Anterior cingulate cortex (tissue), 58 donors: ENCODE results near the gene AMBN.
"Not testable (repeated sequence)": the region's sequence is repeated elsewhere in the genome, so short reads cannot be mapped to it uniquely, and the experiment has no call there.

ENCODE experiments used
- DNase-seq, 58 donors: peaks; one replicate each; lab custom pipeline; 2025; lab: John Stamatoyannopoulos, UW

AMBN gene

DNA sequence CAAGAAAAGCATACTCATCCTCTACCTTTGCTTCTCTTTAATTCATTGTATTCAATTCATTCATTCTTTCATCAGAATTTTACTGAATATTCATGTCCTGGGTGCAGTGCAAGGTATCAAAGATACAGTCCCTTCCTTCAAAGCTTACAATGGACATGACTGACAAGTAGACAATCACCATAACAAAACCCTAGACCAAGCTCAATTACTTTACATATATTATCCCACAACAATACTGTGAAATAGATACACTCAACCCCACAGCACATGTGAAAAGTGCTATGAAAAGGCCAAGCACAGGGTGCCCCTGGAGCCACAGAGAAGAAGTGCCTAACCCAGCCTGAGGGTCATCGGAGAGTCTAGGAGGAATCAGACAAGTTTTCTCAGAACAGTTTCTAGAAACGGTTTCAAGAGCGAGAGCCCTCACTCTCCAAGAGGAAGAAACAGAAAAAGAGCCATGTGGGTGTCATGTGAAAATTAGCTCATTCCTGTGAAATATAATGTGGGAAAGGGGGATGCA lies 15.3 kb downstream of the AMBN start:
- no peak for DNase-seq

DNA sequence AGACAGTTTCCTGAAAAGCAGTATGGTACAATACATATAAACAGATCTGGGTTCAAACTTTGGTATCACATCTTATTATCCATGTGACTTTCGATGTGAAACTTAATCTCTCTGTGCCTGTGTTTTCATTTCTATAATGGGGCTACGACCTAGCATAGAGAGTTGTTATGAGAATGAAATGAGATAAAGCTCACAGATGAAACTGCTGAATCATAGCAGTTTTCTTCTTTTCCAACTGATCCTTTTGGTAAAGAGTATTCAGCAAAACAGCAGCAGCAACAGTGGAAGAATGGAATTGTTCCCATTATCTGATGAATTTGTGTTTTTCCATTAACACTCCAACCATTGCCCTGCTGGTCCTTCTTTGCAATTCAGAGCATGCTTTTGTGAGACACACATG lies 16.3 kb downstream of the AMBN start:
- no peak for DNase-seq

GRCh38 chr4:70613306-70614183 lies 21.5 kb downstream of the AMBN start:
- no peak for DNase-seq

DNA sequence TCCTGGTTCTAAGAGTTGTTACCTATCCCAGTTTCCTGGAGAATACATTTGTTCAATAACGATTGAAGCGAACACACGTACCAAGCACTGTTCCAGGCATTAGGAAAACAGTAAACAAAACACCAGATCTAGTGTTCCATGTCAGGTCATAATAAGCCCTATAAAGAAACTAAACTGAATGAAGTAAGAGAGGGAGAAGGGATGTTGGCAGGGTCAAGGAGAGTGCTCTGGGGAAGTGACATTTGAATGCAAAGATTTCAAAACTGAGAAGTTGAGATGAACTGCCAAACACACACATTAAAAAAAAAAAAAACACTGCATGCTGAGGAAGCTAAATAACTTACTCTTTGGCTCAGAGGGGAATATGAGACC lies 22.1 kb downstream of the AMBN start:
- DNase-seq = no peak

GRCh38 chr4:70619288-70619687 lies 27.2 kb downstream of the AMBN start:
- DNase-seq = no peak

DNA sequence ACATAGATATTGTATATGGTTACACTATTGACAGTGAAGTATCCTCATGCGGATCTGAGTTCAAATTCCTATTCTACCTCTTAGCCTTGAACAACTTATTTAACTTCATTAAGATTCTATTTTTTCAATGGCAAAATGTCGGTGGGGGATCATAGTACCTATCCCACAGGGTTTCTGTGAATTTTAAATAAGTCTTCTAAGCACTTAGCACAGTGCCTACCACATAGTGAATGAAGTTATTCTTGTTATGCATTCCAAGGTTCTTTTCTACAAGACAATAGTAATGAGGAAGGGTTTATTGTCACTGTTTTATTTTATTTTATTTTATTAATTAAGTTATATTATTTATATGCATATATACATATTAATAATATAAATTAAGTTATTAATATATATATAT lies 27.7 kb downstream of the AMBN start:
- DNase-seq = no peak

DNA sequence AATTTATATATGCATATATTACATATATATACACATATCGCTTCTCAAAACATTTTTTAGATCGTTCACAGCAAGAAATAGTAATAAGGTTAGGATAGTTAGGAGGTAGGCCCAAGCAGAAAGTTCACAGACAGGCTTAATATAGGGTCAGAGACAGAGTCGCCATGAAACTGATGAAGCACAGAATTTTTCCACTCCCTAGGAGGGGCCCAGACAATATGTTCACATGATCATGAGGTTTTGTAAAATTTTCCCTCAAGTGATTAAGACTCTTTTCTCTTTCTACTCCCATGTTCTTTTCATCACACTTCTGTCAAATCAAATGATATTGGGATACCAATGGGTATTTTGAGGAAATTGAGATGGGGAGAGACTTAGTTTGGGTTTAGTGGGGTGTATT lies 31.3 kb downstream of the AMBN start:
- DNase-seq = no peak

GRCh38 chr4:70624226-70624793 lies 32.3 kb downstream of the AMBN start:
- no peak for DNase-seq

DNA sequence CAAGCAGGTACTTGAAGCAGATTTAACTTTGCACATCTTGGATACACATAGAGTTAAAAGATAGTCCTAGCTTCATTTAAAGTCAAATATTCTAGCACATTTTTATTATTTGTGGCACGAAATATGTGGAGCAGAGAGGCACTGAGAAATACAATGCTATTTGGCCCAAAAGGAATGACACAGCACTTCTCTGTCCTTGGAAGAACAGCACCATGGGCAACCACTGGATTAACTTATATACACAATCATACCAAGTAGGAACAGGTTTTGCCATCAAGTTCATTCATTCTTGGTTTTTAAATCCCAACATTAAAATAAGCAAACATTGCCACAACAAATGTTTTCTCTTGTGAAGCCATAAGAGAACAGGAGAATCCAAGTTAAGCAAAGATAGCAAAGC lies 35.6 kb downstream of the AMBN start:
- DNase-seq = no peak

DNA sequence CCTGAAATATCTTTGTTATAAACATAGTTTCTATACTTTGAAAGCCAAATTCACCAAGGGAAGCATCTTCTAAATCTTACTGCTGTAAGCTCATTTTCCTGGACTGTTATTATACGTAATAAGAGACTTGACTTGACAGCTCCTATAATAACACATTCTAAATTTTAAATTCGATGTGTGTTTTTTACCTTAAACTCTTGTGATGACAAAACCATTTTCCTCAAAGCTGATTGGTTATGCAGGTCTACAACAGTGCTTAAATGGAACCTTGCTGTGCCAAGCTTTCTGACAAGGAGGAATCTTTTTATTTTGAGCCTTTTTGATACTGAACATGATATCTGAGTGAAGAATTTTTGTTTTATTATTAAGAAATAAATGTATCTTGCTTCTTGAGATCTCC lies 36.4 kb downstream of the AMBN start, which contains the start of gene ENAM:
ENAM (plus strand) TSS at position 301 of the 400 bp plus-strand sequence. CDS start 757 bp downstream, outside the sequence.
- no peak for DNase-seq

DNA sequence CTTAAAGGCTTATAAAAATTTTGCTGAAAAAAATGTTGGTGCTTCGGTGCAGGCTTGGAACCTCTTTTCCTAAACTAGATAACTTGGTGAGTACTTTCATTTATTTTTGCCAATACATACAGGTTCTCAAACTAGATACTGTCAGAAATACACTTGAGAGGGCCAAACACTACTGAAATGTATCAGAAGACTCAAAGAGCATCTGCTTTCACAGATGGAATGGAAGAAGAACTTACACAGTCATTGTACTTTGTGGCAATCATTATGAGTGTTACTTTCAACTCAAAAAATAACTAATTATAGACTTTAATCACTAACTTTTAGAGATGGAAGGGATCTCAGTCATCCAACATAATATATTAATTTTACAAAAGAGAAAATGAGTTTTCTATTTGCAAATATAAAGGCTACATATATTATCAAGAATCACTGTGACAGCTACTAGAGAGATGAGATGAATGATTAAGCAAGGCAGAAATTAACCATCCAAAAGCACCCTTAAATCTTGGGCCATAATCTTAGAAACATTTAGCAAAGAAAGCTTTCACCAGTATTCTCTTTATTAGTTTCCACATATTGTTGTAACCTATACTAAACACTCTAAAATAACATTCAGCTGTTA lies 37.5 kb downstream of the AMBN start:
- no peak for DNase-seq

GRCh38 chr4:70630162-70630561 lies 38.1 kb downstream of the AMBN start:
- DNase-seq = no peak

DNA sequence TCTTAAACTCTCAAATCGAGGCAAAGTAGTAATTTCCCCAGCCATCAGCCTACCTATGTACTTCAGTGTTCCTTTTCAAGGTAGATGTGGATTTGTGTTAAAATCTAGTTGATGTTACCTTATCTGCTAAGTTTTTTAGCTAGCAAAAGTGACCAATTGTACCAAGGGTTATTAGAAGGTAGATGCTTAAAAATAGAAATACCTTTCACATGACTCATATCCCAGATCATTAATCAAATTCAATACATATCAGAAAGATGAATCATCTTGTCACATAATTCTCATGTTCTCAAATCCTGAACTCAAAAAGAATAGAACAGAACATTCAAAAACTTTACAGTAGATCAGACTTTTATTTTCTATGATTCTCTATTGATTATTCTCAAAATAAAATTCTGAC lies 40.0 kb downstream of the AMBN start:
- DNase-seq = no peak

GRCh38 chr4:70634482-70634881 lies 42.4 kb downstream of the AMBN start:
- DNase-seq = no peak

DNA sequence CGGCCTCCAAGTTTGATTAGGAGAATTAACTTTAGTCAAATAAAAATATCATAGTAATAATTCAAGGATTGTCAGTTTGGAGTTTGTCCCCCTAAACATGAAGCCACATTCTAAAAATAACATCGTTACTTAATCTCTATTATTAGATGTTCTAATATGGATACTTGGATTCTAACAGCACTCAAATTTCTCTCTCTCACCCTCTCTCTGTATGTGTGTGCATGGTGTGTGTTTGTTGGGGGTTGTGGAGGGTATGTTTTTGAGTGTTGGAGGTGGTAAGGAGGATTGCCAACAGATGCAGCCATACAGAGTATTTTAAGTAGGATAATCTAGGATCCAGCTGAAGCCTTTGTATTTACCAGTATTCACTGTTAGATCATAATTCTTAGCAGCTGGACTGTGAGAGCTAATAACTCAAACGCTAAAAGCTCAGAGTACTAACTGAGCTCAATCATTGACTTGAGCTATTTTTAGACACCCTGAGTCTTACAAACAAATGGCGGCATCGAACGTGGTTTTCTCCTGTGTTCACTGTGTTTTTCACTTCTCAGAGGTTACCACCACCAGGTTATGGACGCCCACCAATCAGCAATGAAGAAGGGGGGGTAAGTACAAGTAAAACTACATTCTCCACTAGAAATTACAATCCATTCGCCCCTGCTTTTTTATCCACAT lies 45.3 kb downstream of the AMBN start:
- DNase-seq = no peak

DNA sequence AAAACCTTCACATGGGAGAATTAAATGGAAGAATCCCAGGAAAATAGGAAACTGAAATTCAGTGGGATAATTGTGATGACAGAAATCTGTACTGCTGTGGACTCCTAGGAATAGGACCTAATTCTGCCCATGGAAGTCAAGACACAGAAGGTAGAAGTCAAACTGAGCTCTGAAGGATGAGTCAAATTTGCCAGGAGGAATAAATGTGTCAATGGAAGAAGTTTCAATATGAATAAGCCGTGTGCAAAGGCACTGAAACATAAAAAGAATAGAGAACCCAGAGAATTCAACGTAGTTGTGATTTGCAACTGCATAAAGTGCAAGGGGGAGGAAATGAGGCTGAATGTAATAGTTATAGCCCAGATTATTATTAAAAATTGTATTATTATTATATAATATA lies 48.1 kb downstream of the AMBN start:
- DNase-seq = no peak

GRCh38 chr4:70650741-70651140 lies 58.7 kb downstream of the AMBN start:
- DNase-seq = not testable (repeated sequence)

GRCh38 chr4:70651864-70652506 lies 59.9 kb downstream of the AMBN start:
- DNase-seq = no peak

GRCh38 chr4:70654605-70655011 lies 62.6 kb downstream of the AMBN start:
- DNase-seq = no peak
